K562 (cell line): Measurements from ENCODE around the gene GLT1D1. TPM values are rescaled to one million over a fixed set of nuclear protein-coding genes. Genes with fewer than 3 reads are reported as not detected.

Experiments used
- ATAC-seq: fragments of 200-7000 bp; cut with Tn5 transposase; 3 replicates; pipeline ENCODE4 v1.9.1; 2020; ENCODE audit warnings: moderate library complexity
- BruUV-seq: library from RNA; stranded (reverse); fragments of 400-500 nt; replicated peaks from 2 replicates; lab custom pipeline; 2021; lab: Mats Ljungman, UMichigan
- CTCF ChIA-PET: fragments of 300-600 bp; formaldehyde crosslinking; extraction: SDS; loops from one replicate; lab custom pipeline; 2021; ENCODE audit warnings: low intra/inter-chr PET ratio; lab: Yijun Ruan, JAX
- POLR2A ChIA-PET: fragments of 300-600, 350-650 bp; sonication (Branson Sonifier 250); formaldehyde crosslinking; extraction: SDS; loops from one replicate; lab custom pipeline; 2021; ENCODE audit warnings: antibody characterized with exemption, inconsistent platforms; lab: Yijun Ruan, JAX
- DNase-seq, 4 experiments: peaks; one replicate each; pipeline versions ENCODE4 v3.0.0 to v3.0.0-alpha.2; 2011 to 2018; ENCODE audit warnings: low spot score in 3 of 4, mixed read lengths in 3 of 4; ENCODE audit errors: extremely low read depth in 1 of 4
- FAIRE-seq: peaks from 2 replicates; lab custom pipeline; 2011; peaks lifted over from hg19 to GRCh38; lab: Jason Lieb, UNC
- H2AFZ ChIP-seq: 2 replicates; pipeline ENCODE4 v1.6.0; 2011; ENCODE audit warnings: low read depth, low read length, control low read depth, inconsistent platforms
- H3K27ac ChIP-seq: fragments of 200-600 bp; 3 replicates; pipeline ENCODE4 v1.8.0; 2011; ENCODE audit warnings: low read depth, mild to moderate bottlenecking, control low read depth, inconsistent platforms, low read length, moderate library complexity, mixed read lengths; ENCODE audit errors: extremely low read depth
- H3K27me3 ChIP-seq, 2 experiments: fragments of 300-600 bp in 1 of 2; 2 replicates in 1 of 2; 3 replicates in 1 of 2; pipeline versions ENCODE4 v1.6.0 to v1.8.0; 2011; ENCODE audit warnings: inconsistent platforms in 2 of 2, low read length in 2 of 2, mild to moderate bottlenecking in 1 of 2, mixed read lengths in 1 of 2, moderate library complexity in 1 of 2; ENCODE audit not compliant: control insufficient read depth in 2 of 2, insufficient read depth in 2 of 2
- H3K36me3 ChIP-seq: fragments of 300-600 bp; 3 replicates; pipeline ENCODE4 v1.8.0; 2011; ENCODE audit warnings: mild to moderate bottlenecking, low read length, inconsistent platforms; ENCODE audit not compliant: control insufficient read depth, insufficient read depth
- H3K4me1 ChIP-seq, 2 experiments: fragments of 200-600 bp in 1 of 2; replicated peaks in 1 of 2; 2 replicates in 1 of 2; 3 replicates in 1 of 2; pipeline versions ENCODE4 v1.5.1 to v1.8.0; 2011; ENCODE audit warnings: inconsistent platforms in 2 of 2, low read length in 2 of 2, mild to moderate bottlenecking in 1 of 2, mixed read lengths in 1 of 2, moderate library complexity in 1 of 2; ENCODE audit not compliant: control insufficient read depth in 2 of 2, insufficient read depth in 2 of 2
- H3K4me2 ChIP-seq: 2 replicates; pipeline ENCODE4 v1.6.1; 2011; ENCODE audit warnings: low read length, control low read depth, inconsistent platforms, mixed read lengths; ENCODE audit not compliant: insufficient read depth
- H3K4me3 ChIP-seq: fragments of 200-600 bp; sonication (generic), shearing (Covaris generic); 2 replicates; pipeline ENCODE4 v1.5.1; 2016; ENCODE audit warnings: control low read depth, inconsistent platforms
- H3K79me2 ChIP-seq: fragments of 200-600 bp; 3 replicates; pipeline ENCODE4 v1.8.0; 2011; ENCODE audit warnings: low read length, inconsistent platforms; ENCODE audit not compliant: control insufficient read depth, insufficient read depth
- H3K9ac ChIP-seq, 2 experiments: 2 replicates each; pipeline versions ENCODE4 v1.6.0 to v1.6.1; 2011; ENCODE audit warnings: low read depth in 2 of 2, low read length in 2 of 2, control low read depth in 1 of 2, inconsistent platforms in 1 of 2, mild to moderate bottlenecking in 1 of 2, mixed read lengths in 1 of 2; ENCODE audit not compliant: insufficient read depth in 1 of 2
- H3K9me1 ChIP-seq: one replicate; pipeline ENCODE4 v1.6.0; 2011; ENCODE audit warnings: inconsistent platforms, mild to moderate bottlenecking, low read length, moderate library complexity; ENCODE audit not compliant: control insufficient read depth, insufficient read depth
- H3K9me3 ChIP-seq: replicated peaks from 2 replicates; pipeline ENCODE4 v1.5.1; 2011; ENCODE audit warnings: low read depth, low read length, inconsistent platforms; ENCODE audit not compliant: control insufficient read depth, insufficient read depth
- H4K20me1 ChIP-seq: replicated peaks from 2 replicates; pipeline ENCODE4 v1.6.1; 2011; ENCODE audit warnings: low read length, inconsistent platforms, mixed read lengths; ENCODE audit not compliant: control insufficient read depth, insufficient read depth
- JUNB ChIP-seq: fragments of 450-650 bp; formaldehyde crosslinking; conservative IDR thresholded peaks from 2 replicates; pipeline ENCODE4 v1.4.0; 2020; ENCODE audit warnings: mild to moderate bottlenecking
- LCOR ChIP-seq: sonication (generic); formaldehyde crosslinking; IDR thresholded peaks from 2 replicates; pipeline ENCODE4 v1.8.0; 2022; ENCODE audit warnings: mild to moderate bottlenecking, missing genetic modification reagents
- MITF ChIP-seq: IDR thresholded peaks from 2 replicates; pipeline ENCODE4 v1.6.1; 2014; ENCODE audit warnings: antibody characterized with exemption
- NFE2 ChIP-seq: IDR thresholded peaks from 2 replicates; pipeline ENCODE4 v1.6.1; 2014; ENCODE audit warnings: antibody characterized with exemption, low read depth
- RBM14 ChIP-seq: fragments of 200-400 bp; formaldehyde crosslinking; IDR thresholded peaks from 2 replicates; pipeline ENCODE4 v1.6.1; 2018; ENCODE audit warnings: low read depth, mild to moderate bottlenecking, low read length, moderate library complexity, borderline replicate concordance; ENCODE audit not compliant: insufficient read depth
- TAF15 ChIP-seq: fragments of 200-400 bp; formaldehyde crosslinking; IDR thresholded peaks from 2 replicates; pipeline ENCODE4 v1.6.1; 2017; ENCODE audit warnings: mild to moderate bottlenecking, low read depth, low read length, moderate library complexity
- WGBS: fragments of 100-300 bp; shearing (Covaris generic); methylation state at CpG from one replicate; pipeline ENCODE4 v1.1.6; 2016; ENCODE audit warnings: low coverage, mixed read lengths; ENCODE audit not compliant: insufficient coverage; ENCODE audit errors: missing lambda C conversion rate; 5-methylcytosine and 5-hydroxymethylcytosine counted together
- in situ Hi-C: fragments of 300-500 bp; cut with MboI; formaldehyde crosslinking; loops from 4 replicates; pipeline ENCODE4 v1.15.0; 2018; ENCODE audit warnings: inconsistent platforms, mixed read lengths
- intact Hi-C: fragments of 100-400 bp; cut with micrococcal nuclease; formaldehyde crosslinking; loops from 2 replicates; pipeline ENCODE4 v1.14.2; 2022
- polyA plus RNA-seq, 8 experiments: library from polyadenylated mRNA; depleted of rRNA in 4 of 8; stranded (reverse) in 5 of 8; unstranded in 3 of 8; fragments of >200 nt; fragmentation: Nextera tagmentation in 2 of 8; fragmentation: Illumina TruSeq in 1 of 8; extraction: Ambion mirVana in 2 of 8; extraction: Trizol in 1 of 8; gene quantifications; 2 replicates each; pipeline versions ENCODE4 v1.2.1 to v1.2.3, GENCODE V29; 2011 to 2014; ENCODE audit warnings: inconsistent platforms in 1 of 8, missing spikeins in 1 of 8
- total RNA-seq, 7 experiments: library from RNA; depleted of rRNA in 6 of 7; stranded (reverse); fragments of >200 nt in 6 of 7; fragmentation: Illumina TruSeq in 2 of 7; extraction: Trizol in 2 of 7; gene quantifications; 2 replicates each; pipeline versions ENCODE4 v1.2.1 to v1.2.3, GENCODE V29; 2011 to 2021; ENCODE audit warnings: low replicate concordance in 1 of 7

GLT1D1 gene
- total and polyA plus RNA-seq, 9 of the 15 experiments (the other 6 are each of a cell fraction or from before 2014, with no cell fraction given), result 0.04 TPM; not detected in 8

- TF ChIP-seq LCOR (CRISPR knock-in tag) (no peak), TAF15 (no peak), MITF (no peak), RBM14 (no peak), JUNB (CRISPR knock-in tag) (no peak), NFE2 (no peak)
- Histone ChIP-seq H3K36me3 (no peaks in the 10 kb centered on the region), H3K4me2 (no peak overlapping the region), H3K4me3 (no peak overlapping the region), H3K27ac (no peak overlapping the region), H3K27me3 (peaks cover 18 to 36% of the 10 kb centered on the region in 2 experiments; a peak in 4 of 5 replicates), H4K20me1 (no peaks in the 10 kb centered on the region), H2AFZ (no peak overlapping the region), H3K4me1 (no peaks in the 10 kb centered on the region), H3K9me1 (no peaks in the 10 kb centered on the region), H3K9ac (no peak overlapping the region), H3K79me2 (no peaks in the 10 kb centered on the region), H3K9me3 (no peaks in the 10 kb centered on the region)
- in situ Hi-C loops, result no loop called here
- FAIRE-seq, result no peak
- WGBS, result under 1% methylated on average over 11 of the region's 11 CpGs
- intact Hi-C loops, result no loop called here
- POLR2A ChIA-PET, result no interaction called here
- DNase-seq, result no peak
- CTCF ChIA-PET, result interaction anchor here (0.7 kb wide), 1 partner anchor 1122 kb away, joined by 3 read pairs; no protein-coding TSS in a partner anchor
- ATAC-seq, result no peak
- no TSS peak for BruUV-seq
Observed at GRCh38 chr12:128914908-128915563, 61.8 kb downstream of the GLT1D1 start.
